NCI-H345 (cell line): Measurements from ENCODE around the gene NNAT.
A peak's percentile ranks its signal among the peaks of the same experiment; 100 is the strongest.

ENCODE experiments used
- DNase-seq: peaks from one replicate; lab custom pipeline; 2025; lab: John Stamatoyannopoulos, UW

NNAT gene

DNA sequence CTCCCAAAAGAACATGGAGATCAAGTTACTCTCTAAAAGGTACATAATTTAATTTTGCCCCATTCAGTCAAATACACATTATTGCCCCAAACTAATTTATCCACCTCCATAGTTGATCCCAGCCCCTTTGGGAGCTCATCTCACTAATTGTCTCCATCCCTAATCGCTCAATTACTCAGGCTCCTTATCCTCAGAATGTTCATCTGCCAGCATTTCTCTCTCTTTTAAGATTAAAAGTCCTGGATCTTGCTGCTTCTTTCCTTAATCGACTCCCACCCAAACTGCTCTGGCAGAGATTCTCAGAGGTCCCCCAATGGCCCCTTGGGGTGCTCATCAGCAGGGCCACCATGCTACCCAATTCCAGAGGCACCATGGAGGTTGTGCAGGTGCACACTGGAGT lies 18.4 kb upstream of the NNAT start:
- DNase-seq, result no peak

DNA sequence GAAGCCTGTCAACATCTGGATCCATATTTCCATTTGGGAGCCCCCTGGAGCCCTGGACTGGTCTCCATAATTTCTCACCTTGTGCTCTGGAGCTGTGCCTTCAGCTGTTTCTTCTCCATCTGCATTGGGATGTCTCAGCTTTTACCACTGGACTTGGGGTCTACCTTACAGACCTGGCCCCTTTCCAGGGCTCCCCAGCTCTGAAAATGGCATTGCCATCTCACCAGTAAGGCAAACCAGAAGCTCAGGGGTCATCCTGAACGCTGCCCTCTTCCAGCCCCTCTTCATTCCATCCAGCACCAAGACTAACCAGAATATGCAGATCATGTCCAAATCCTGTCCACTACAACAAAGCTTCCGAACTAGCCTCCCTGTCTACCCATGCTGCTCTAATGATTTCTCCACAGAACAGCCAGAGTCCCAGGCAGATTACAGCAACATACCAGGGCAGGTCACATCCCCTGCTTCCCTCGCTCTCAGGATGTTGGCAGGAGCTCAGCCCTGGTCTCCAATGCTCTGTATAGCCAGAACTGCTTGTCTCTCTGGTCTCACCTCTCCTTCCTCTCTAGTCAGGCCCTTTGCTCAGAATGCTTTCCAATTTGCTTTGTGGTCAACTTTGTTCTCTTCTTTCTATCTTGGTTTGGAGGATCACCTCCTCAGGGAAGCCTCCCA lies 17.7 kb upstream of the NNAT start:
- DNase-seq, result no peak

DNA sequence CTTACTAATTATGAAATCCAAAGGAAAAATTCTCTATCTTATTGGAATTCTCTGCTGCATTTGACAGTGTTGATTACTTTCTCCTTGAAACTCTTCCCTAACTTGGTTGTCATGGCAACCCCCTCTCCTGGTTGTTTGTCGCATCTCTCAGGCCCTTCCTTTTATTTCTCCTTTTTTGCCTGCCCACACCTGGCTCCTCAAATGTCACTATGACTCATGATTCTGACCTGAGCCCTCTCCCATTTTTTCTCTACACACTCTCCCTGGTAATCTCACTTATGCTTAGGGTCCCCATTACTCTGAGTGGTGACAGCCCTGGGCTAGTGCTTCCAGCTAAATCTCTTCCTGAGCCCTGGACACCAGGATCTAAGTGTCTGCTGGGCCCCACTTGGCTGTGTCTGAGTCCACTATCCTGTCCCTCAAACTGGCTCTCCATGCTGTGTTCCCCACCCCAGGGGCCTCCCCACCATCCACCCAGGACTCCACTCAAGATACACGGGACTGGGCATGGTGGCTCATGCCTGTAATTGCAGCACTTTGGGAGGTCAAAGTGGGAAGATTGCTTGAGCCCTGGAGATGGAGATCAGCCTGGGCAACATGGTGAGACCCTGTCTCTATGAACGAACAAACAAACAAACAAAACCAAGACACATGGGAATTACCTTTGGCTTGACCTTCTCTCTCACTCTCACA lies 16.5 kb upstream of the NNAT start:
- no peak for DNase-seq

DNA sequence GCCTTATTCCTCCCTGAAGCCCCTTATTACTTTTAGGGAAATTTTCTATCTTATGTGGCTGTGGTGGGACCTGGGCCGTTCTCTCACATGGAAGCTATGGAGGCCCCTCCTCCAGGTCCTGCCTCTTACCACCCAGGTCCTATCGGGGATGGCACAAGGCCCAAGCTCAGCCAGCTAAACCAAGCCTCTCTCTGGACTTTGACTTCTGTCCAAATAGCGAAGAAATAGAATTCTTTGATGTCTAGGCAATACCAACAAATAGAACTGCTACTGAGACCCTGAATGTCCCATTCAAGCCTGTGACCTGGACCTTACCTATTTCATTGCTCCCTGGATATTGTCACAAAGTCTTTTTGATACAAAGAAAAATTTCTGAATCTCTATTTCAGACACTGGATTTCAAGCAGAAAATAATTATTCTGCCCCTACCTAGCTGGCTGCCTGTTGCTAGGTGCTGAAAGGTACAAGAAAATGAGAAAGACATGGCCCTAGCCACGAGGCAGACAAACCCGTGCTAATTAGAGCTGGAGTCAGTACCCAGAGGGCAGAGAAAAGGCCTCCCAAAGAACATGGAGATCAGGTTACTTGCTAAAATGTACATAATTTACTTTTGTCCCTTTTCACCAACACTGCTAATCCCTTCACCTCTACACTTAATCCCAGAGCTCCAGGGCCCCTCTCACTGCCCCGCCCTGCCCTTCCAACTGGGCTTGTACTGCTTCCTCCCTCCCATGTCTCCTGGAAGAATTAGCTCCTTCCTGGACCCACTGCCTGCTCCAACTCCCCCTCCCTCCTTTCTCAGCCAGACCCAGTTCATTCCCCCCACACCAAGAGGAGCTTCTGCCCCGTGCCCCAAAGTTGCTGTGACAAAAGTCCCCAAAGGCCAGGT lies 15.5 kb upstream of the NNAT start:
- no peak for DNase-seq

DNA sequence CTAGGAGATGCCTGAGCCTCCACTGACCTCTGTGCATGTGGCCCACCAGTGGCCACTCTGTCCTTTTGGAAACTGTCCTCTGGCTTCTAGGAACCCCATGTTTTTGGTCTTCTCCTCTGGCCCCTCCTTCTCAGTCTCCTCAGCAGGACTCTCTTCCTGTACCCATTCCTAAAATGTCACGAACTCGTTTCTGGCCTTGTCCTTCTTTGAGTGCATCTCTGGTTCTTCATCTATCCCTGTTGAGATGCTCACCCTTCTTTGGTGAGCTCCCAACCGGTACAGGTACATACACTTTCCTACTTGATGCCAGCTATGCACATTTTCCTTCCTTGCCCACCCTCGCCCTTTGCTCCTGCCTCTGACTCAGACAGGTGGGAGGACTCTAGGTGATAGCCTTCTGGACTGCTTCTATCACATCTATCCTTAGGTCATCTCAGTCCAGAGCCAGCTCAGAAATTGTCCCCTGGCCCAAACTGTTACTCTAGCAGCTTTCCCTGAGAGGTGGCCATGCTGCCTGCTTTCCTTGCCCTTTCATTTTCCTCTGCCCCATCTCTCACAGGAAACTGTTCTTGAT lies 14.8 kb upstream of the NNAT start:
- no peak for DNase-seq

- DNase-seq, result no peak
Observed at GRCh38 chr20:37510226-37510625, 10.8 kb upstream of the NNAT start.

DNA sequence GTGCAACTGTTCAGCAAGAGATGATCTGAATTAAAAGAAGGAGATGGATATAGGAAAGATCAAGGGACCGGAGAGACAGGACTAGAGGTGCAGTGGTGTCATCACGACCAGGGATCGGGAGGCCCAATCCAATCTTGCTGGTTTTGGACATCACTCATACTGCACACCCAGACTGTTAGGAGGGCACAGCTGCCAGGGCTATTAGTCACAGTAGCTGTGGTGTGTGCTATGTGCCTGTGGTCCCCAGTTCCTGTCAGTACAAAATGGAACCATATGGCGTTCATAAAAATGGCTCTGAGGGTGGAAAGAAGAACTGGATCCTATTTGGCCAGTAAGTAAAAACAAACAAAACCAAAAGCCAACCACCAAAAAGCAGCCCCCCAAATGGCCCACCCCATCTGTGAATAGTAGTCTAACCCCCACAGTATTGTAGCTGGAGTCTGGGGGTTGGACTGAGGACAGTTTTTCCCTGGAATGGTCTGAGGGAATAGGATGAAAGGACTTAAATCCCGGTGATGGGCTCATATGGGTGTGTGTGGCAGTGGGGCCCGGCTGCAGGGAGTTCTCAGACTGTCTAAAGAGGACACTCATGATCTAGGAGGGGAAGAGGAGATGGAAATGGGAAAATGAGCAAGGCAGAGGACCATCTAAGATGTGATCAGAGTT lies 9.3 kb upstream of the NNAT start:
- DNase-seq, result no peak

DNA sequence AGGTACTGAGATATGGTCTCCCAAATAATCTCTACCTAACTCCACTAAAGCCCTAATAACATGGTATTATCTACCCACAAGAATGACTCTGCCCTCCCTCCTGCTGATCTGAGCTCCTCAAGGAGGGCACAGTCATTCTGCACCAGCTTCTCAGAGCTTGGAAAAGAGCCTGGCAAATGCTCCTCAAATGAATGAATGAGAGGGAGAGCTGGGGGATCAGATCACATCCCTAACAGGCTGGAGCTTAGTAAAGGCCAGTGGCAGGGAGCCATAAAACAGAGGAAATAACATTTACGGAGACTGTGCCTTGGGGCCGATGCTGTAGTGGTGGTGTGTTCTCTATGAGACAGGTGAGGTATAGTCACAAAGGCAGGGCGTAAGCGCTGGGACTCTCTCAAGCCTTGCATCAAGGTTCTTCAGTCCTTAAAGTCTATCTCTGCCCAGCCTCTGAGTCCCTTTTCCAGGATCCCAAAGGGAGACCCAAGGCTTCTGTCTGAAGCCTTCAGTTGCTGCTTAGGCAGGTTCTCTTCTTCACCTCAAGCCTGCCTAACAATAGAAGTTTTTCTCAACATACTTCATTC lies 7.2 kb upstream of the NNAT start:
- no peak for DNase-seq

DNA sequence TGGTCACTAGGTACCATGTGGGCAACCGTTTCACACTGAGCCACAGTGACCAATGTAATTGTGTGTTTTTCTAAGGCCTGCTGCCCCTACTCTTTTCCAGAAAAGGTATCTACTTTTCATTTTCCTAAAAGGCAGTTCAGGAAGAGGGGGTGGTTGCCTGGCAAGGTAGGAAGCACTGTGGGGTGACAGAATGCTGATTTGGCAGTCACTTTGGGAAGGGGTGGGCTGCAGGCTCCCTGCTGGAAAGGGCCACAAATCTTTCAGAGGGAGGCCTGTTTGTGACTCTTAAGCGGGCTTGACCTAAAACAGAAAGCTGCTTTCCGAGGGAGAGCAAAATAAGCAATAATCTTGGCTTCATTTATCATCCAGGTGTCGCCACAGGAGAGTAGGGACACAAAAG lies 5.2 kb upstream of the NNAT start:
- no peak for DNase-seq

GRCh38 chr20:37516811-37517750 lies 4.0 kb upstream of the NNAT start:
- no peak for DNase-seq

- DNase-seq, result no peak
Observed at GRCh38 chr20:37518059-37518458, 3.0 kb upstream of the NNAT start.

DNA sequence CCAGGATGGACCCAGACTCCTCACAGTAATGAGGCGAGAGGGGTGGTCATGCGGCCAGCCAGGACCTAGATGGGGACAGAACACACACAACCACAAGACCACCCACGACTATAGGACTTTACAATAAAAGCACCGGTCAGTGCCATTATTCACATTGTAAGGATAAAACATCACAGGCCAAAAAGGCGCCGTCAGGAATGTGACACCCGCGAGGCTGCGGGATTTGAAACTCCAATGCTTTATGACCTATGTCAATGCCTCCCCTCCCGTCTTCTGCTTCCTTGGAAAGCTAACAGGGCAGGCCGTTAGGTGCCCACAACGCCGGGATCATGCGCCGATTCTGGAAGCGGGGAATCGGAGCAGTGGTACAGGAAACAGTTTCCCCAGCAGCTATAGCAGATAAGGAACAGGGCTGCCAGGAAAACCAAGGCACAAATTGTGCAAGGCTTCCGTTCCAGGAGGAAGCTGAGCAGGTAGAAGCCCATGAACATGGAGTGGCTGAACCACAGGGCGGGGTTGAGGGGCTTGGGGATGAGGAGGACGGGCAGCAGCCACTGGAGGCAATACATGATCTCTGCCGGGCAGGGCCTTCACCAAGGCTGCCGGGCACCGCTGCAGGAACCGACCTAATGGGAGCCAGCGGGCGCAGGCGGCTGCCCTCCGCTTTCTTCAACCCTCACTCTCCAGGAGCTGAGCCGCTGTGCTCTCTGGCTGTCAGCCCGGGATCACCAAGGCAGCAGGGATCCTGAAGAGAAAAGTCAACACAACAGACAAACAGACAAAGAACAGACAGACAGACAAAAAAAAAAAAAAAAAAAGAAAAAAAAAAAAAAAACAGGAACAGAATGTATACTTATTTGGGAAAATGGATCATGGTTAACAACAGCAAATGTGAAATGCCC lies 2.2 kb upstream of the NNAT start:
- DNase-seq, result peak; percentile 80

DNA sequence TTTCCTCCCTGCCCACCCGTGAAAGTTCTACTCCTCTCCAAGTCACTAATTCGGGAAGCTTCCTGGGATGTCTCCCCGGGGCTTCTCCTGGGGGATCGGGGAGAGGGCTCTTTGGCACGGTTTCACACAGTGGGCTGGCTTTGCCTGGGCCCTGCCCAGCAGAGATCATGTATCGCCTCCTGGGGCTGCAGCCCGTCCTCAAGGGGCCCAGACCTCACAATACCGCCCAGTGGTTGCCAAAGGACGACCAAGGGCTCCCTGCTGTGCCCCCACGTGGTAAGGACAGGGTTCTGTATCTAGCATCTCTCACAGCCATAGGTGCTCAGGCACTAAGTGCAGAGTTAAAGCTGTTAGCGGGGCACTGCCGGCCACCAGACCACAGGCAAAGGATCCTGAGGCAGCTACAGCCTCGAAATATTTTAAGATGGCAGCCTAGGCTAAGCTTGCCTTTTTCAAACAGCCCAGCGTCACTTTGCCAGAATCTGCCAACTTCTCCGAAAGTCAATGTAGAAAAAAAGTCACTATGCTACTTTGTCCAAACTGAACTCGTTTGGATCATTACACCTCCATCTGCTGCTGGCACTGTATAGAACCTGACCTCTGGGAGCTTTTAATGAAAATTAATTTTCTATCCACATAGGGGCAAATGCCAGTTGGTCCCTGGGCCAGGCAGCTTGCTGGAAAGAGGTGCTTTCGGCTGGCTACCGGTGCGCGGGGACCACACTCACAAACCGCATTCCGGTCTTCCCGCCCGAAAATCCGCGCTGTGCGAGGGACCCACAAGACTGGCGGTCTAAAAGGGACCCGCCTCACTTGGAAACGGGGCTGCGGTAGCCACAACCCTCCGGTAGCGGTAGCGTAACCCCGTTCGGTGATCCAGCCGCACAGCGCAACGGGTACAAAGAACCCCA lies 1.3 kb upstream of the NNAT start:
- DNase-seq, result peak; percentile 97

GRCh38 chr20:37520419-37520955 lies 563 bp upstream of the NNAT start:
- DNase-seq, result no peak

DNA sequence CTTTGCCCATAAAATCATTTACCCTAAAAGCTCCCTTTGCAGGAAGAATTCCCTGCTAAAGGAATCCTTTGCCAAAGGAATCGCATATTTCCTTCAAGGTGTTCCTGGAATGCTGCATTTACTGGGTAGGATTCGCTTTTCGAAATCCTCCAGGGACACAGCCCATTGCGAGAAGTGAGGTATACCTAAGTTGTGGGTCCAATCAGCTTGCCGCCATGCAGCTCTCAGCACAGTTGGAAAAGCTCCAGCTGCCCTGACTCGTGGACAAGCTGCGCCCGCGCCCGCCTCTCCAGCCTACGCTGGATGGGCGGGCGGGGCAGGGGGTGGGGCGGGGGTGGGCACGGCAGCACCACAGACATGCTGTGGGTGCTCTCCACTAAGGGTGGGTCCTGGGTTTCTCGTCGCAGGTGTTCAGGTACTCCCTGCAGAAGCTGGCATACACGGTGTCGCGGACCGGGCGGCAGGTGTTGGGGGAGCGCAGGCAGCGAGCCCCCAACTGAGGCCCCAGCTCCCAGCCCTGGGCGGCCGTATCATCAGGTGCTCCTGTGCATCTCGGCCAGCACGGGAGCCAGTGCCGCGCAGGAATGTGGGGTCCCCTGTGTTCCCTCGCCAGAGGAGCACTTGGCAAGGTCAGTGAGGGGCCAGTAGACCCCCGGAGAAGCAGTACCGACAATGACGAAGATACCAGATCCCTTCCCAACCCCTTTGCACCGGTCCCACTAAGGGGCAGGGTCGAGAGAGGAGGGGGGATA lies 1.4 kb downstream of the NNAT start:
- peak; percentile 88 for DNase-seq

DNA sequence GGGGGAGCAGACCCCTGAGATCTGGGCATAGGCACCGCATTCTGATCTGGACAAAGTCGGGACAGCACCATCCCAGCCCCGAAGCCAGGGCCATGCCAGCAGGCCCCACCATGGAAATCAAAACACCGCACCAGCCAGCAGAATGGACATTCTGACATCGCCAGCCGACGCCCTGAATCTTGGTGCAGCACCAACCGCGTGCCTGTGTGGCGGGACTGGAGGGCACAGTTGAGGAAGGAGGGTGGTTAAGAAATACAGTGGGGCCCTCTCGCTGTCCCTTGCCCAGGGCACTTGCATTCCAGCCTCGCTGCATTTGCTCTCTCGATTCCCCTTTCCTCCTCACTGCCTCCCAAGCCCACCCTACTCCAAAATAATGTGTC lies 2.0 kb downstream of the NNAT start:
- DNase-seq, result no peak

DNA sequence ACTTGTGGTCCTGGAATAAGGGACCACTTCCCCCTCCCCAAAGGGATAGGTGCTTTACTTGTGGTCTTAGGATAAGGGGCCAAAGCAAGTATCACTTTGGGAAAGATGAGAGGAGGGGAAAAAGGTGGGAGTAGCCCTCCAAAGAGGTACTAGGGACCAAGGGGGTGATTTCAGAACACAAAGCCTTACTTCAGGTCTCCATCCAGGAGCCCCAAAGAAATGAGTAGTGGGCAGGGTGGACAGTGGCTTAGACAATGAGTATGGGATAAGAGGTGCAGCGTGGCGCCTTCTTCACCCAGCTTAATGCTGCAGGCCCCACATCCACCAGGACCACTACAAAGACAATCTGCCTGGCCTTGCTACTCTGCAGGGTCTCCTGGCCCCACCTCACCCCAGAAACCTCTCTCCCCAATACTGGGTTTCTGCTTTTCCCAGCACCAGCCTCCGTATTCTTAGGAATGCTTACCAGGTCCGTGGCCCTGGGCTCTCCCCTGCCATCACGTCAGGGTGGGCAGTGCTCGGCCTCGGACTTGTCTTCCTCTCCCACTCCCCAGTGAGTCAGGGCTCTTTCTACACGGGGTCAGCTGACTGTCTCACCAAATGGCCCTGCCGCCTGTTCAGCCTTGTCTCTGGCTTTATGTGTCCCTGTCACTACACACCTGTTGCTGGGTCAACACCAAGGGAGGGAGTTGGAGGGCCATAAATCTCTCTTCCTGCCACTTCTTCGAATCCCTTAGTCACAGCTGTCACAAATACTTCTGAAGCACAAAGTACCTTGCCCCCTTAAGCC lies 3.1 kb downstream of the NNAT start:
- peak; percentile 30 for DNase-seq
